ENCODE measurements around the gene BARX2. TPM values are rescaled to one million over a fixed set of nuclear protein-coding genes. Genes with fewer than 3 reads are reported as not detected.

The BARX2 gene
- total RNA-seq, 2 donors from 2014 or later, result not detected

- Mint-ChIP-seq H3K27me3 (peaks cover 11% of the 10 kb centered on the region), H3K36me3 (ENCODE audit: low read depth) (no peaks in the 10 kb centered on the region), H3K27ac (no peak overlapping the region), H3K9me3 (peaks cover 3% of the 10 kb centered on the region), H3K4me1 (no peaks in the 10 kb centered on the region), H3K4me3 (no peak overlapping the region)
- no peak for ATAC-seq (replicated peaks)
Observed at GRCh38 chr11:129427376-129427775, 51.7 kb downstream of the BARX2 start.

- no peaks in the 10 kb centered on the region for H3K36me3 Mint-ChIP-seq (ENCODE audit: low read depth)
- no peaks in the 10 kb centered on the region for H3K4me1 Mint-ChIP-seq
- no peak overlapping the region for H3K27ac Mint-ChIP-seq
- ATAC-seq (replicated peaks), result no peak
- peaks cover 3% of the 10 kb centered on the region for H3K9me3 Mint-ChIP-seq
- H3K4me3 Mint-ChIP-seq, result no peak overlapping the region
- peaks cover 13% of the 10 kb centered on the region for H3K27me3 Mint-ChIP-seq
Observed at GRCh38 chr11:129427816-129428406, 52.3 kb downstream of the BARX2 start.

- H3K27ac Mint-ChIP-seq, result no peak overlapping the region
- no peak overlapping the region for H3K4me3 Mint-ChIP-seq
- no peaks in the 10 kb centered on the region for H3K36me3 Mint-ChIP-seq (ENCODE audit: low read depth)
- no peaks in the 10 kb centered on the region for H3K4me1 Mint-ChIP-seq
- peaks cover 20% of the 10 kb centered on the region for H3K27me3 Mint-ChIP-seq
- peaks cover 3% of the 10 kb centered on the region for H3K9me3 Mint-ChIP-seq
- ATAC-seq (replicated peaks), result no peak
Observed at GRCh38 chr11:129428557-129428956, 52.9 kb downstream of the BARX2 start.

- Mint-ChIP-seq H3K27ac (peak overlapping the region; percentile 18), H3K27me3 (peaks cover 20% of the 10 kb centered on the region), H3K4me1 (no peaks in the 10 kb centered on the region), H3K4me3 (no peak overlapping the region), H3K9me3 (peaks cover 3% of the 10 kb centered on the region), H3K36me3 (ENCODE audit: low read depth) (no peaks in the 10 kb centered on the region)
- peak; percentile 47 for ATAC-seq (replicated peaks)
Observed at GRCh38 chr11:129434641-129435498, 59.2 kb downstream of the BARX2 start.

GRCh38 chr11:129435499-129436245, 60.0 kb downstream of the BARX2 start:
- Mint-ChIP-seq H3K27me3 (peaks cover 19% of the 10 kb centered on the region), H3K36me3 (ENCODE audit: low read depth) (no peaks in the 10 kb centered on the region), H3K9me3 (peaks cover 3% of the 10 kb centered on the region), H3K4me3 (no peak overlapping the region), H3K4me1 (no peaks in the 10 kb centered on the region), H3K27ac (peak overlapping the region; percentile 18)
- peak; percentile 47 for ATAC-seq (replicated peaks)

GRCh38 chr11:129436573-129436972, 60.9 kb downstream of the BARX2 start:
- H3K4me3 Mint-ChIP-seq, result no peak overlapping the region
- H3K4me1 Mint-ChIP-seq, result no peaks in the 10 kb centered on the region
- H3K27ac Mint-ChIP-seq, result no peak overlapping the region
- no peaks in the 10 kb centered on the region for H3K36me3 Mint-ChIP-seq (ENCODE audit: low read depth)
- ATAC-seq (replicated peaks), result no peak
- H3K27me3 Mint-ChIP-seq, result peaks cover 19% of the 10 kb centered on the region
- no peaks in the 10 kb centered on the region for H3K9me3 Mint-ChIP-seq

- peaks cover 10% of the 10 kb centered on the region for H3K27me3 Mint-ChIP-seq
- peak; percentile 42 for ATAC-seq (replicated peaks)
- H3K27ac Mint-ChIP-seq, result no peak overlapping the region
- H3K36me3 Mint-ChIP-seq (ENCODE audit: low read depth), result no peaks in the 10 kb centered on the region
- H3K9me3 Mint-ChIP-seq, result no peaks in the 10 kb centered on the region
- H3K4me1 Mint-ChIP-seq, result no peaks in the 10 kb centered on the region
- H3K4me3 Mint-ChIP-seq, result no peak overlapping the region
Observed at GRCh38 chr11:129440028-129440713, 64.5 kb downstream of the BARX2 start.

GRCh38 chr11:129442171-129442570, 66.5 kb downstream of the BARX2 start:
- Mint-ChIP-seq H3K27ac (no peak overlapping the region), H3K27me3 (peaks cover 10% of the 10 kb centered on the region), H3K4me1 (no peaks in the 10 kb centered on the region), H3K4me3 (no peak overlapping the region), H3K36me3 (ENCODE audit: low read depth) (no peaks in the 10 kb centered on the region), H3K9me3 (no peaks in the 10 kb centered on the region)
- no peak for ATAC-seq (replicated peaks)

GRCh38 chr11:129443276-129443675, 67.6 kb downstream of the BARX2 start:
- no peak for ATAC-seq (replicated peaks)
- Mint-ChIP-seq H3K4me1 (no peaks in the 10 kb centered on the region), H3K9me3 (no peaks in the 10 kb centered on the region)

GRCh38 chr11:129444274-129444673, 68.6 kb downstream of the BARX2 start:
- H3K9me3 Mint-ChIP-seq, result no peaks in the 10 kb centered on the region

More at GRCh38 chr11:129443276-129443675, 67.6 kb downstream of the BARX2 start:
- no peak overlapping the region for H3K4me3 Mint-ChIP-seq
- H3K36me3 Mint-ChIP-seq (ENCODE audit: low read depth), result no peaks in the 10 kb centered on the region
- H3K27ac Mint-ChIP-seq, result no peak overlapping the region
- H3K27me3 Mint-ChIP-seq, result peaks cover 10% of the 10 kb centered on the region

GRCh38 chr11:129445226-129445625, 69.6 kb downstream of the BARX2 start:
- peaks cover 6% of the 10 kb centered on the region for H3K27me3 Mint-ChIP-seq

More at GRCh38 chr11:129444274-129444673, 68.6 kb downstream of the BARX2 start:
- H3K36me3 Mint-ChIP-seq (ENCODE audit: low read depth), result no peaks in the 10 kb centered on the region
- no peak overlapping the region for H3K4me3 Mint-ChIP-seq
- H3K4me1 Mint-ChIP-seq, result no peaks in the 10 kb centered on the region
- ATAC-seq (replicated peaks), result no peak
- peaks cover 6% of the 10 kb centered on the region for H3K27me3 Mint-ChIP-seq
- no peak overlapping the region for H3K27ac Mint-ChIP-seq

GRCh38 chr11:129446572-129446971, 70.9 kb downstream of the BARX2 start:
- ATAC-seq (replicated peaks), result no peak
- H3K4me1 Mint-ChIP-seq, result no peaks in the 10 kb centered on the region
- H3K27ac Mint-ChIP-seq, result no peak overlapping the region
- H3K9me3 Mint-ChIP-seq, result no peaks in the 10 kb centered on the region
- peaks cover 9% of the 10 kb centered on the region for H3K27me3 Mint-ChIP-seq
- no peaks in the 10 kb centered on the region for H3K36me3 Mint-ChIP-seq (ENCODE audit: low read depth)
- H3K4me3 Mint-ChIP-seq, result no peak overlapping the region

More at GRCh38 chr11:129445226-129445625, 69.6 kb downstream of the BARX2 start:
- no peak for ATAC-seq (replicated peaks)
- no peaks in the 10 kb centered on the region for H3K4me1 Mint-ChIP-seq
- H3K27ac Mint-ChIP-seq, result no peak overlapping the region
- H3K36me3 Mint-ChIP-seq (ENCODE audit: low read depth), result no peaks in the 10 kb centered on the region
- no peak overlapping the region for H3K4me3 Mint-ChIP-seq
- no peaks in the 10 kb centered on the region for H3K9me3 Mint-ChIP-seq

GRCh38 chr11:129447654-129448239, 72.1 kb downstream of the BARX2 start:
- H3K36me3 Mint-ChIP-seq (ENCODE audit: low read depth), result no peaks in the 10 kb centered on the region
- peaks cover 6% of the 10 kb centered on the region for H3K27me3 Mint-ChIP-seq
- no peaks in the 10 kb centered on the region for H3K9me3 Mint-ChIP-seq
- peak; percentile 76 for ATAC-seq (replicated peaks)
- H3K27ac Mint-ChIP-seq, result peak overlapping the region; percentile 46
- no peak overlapping the region for H3K4me3 Mint-ChIP-seq
- H3K4me1 Mint-ChIP-seq, result no peaks in the 10 kb centered on the region

GRCh38 chr11:129451524-129451923, 75.9 kb downstream of the BARX2 start:
- ATAC-seq (replicated peaks), result no peak
- no peaks in the 10 kb centered on the region for H3K9me3 Mint-ChIP-seq
- H3K27ac Mint-ChIP-seq, result no peak overlapping the region
- H3K4me3 Mint-ChIP-seq, result no peak overlapping the region
- no peaks in the 10 kb centered on the region for H3K4me1 Mint-ChIP-seq
- H3K27me3 Mint-ChIP-seq, result peaks cover 6% of the 10 kb centered on the region
- no peaks in the 10 kb centered on the region for H3K36me3 Mint-ChIP-seq (ENCODE audit: low read depth)
